Endothelial cell of umbilical vein (primary cell): Measurements from ENCODE around the gene TWIST2. TPM values are rescaled to one million over a fixed set of nuclear protein-coding genes. Genes with fewer than 3 reads are reported as not detected.

Source experiments
- BruUV-seq: library from RNA; stranded (reverse); fragments of 400-500 nt; replicated peaks from 2 replicates; lab custom pipeline; 2021; lab: Mats Ljungman, UMichigan
- CTCF ChIA-PET: fragments of 300-600, 350-600 bp; sonication (Branson Sonifier 250); formaldehyde crosslinking; loops from one replicate; lab custom pipeline; 2021; ENCODE audit warnings: antibody characterized with exemption, inconsistent platforms; lab: Charles Lee
- POLR2A ChIA-PET: fragments of 300-600, 350-600 bp; sonication (Branson Sonifier 250); formaldehyde crosslinking; loops from one replicate; lab custom pipeline; 2021; ENCODE audit warnings: antibody characterized with exemption, inconsistent platforms; lab: Charles Lee
- DNase-seq: peaks from one replicate; pipeline ENCODE4 v3.0.0-alpha.2; 2011; ENCODE audit warnings: low read depth, low spot score
- FAIRE-seq: peaks from 2 replicates; lab custom pipeline; 2011; peaks lifted over from hg19 to GRCh38; lab: Jason Lieb, UNC
- H2AFZ ChIP-seq: 2 replicates; pipeline ENCODE4 v1.6.0; 2012; ENCODE audit warnings: low read depth, low read length, control low read depth, inconsistent platforms
- H3K27ac ChIP-seq: 2 replicates; pipeline ENCODE4 v1.5.1; 2011; ENCODE audit warnings: low read depth, mild to moderate bottlenecking, control low read depth, low read length, moderate library complexity; ENCODE audit not compliant: insufficient read depth
- H3K27me3 ChIP-seq, 2 experiments: 2 replicates each; pipeline versions ENCODE4 v1.6.0 to v1.6.1; 2011; ENCODE audit warnings: low read length in 2 of 2, mixed read lengths in 1 of 2; ENCODE audit not compliant: control insufficient read depth in 2 of 2, insufficient read depth in 2 of 2
- H3K36me3 ChIP-seq, 2 experiments: 2 replicates in 1 of 2; 3 replicates in 1 of 2; pipeline ENCODE4 v1.5.1; 2011; ENCODE audit warnings: low read length in 2 of 2, mild to moderate bottlenecking in 1 of 2, moderate library complexity in 1 of 2; ENCODE audit not compliant: control insufficient read depth in 2 of 2, insufficient read depth in 2 of 2; ENCODE audit errors: extremely low read depth in 1 of 2
- H3K4me1 ChIP-seq: 3 replicates; pipeline ENCODE4 v1.5.1; 2011; ENCODE audit warnings: mild to moderate bottlenecking, low read length; ENCODE audit not compliant: control insufficient read depth, insufficient read depth; ENCODE audit errors: extremely low read depth
- H3K4me2 ChIP-seq: 2 replicates; pipeline ENCODE4 v1.6.1; 2011; ENCODE audit warnings: low read length, control low read depth, mixed read lengths; ENCODE audit not compliant: insufficient read depth
- H3K4me3 ChIP-seq, 3 experiments: fragments of 200-600 bp in 1 of 3; sonication (generic), shearing (Covaris generic) in 1 of 3; replicated peaks in 1 of 3; 2 replicates each; pipeline ENCODE4 v1.5.1; 2011 to 2016; ENCODE audit warnings: control low read depth in 3 of 3, low read length in 3 of 3, mild to moderate bottlenecking in 2 of 3, inconsistent platforms in 1 of 3, low read depth in 1 of 3, moderate library complexity in 1 of 3; ENCODE audit not compliant: insufficient read depth in 1 of 3
- H3K79me2 ChIP-seq: 2 replicates; pipeline ENCODE4 v1.6.0; 2012; ENCODE audit warnings: low read length, inconsistent platforms; ENCODE audit not compliant: control insufficient read depth, insufficient read depth
- H3K9ac ChIP-seq: replicated peaks from 2 replicates; pipeline ENCODE3; 2011; ENCODE audit warnings: low read length, control low read depth; ENCODE audit not compliant: insufficient read depth; ENCODE audit errors: extremely low read depth
- H3K9me1 ChIP-seq: replicated peaks from 3 replicates; pipeline ENCODE4 v1.6.0; 2011; ENCODE audit warnings: mild to moderate bottlenecking, low read length; ENCODE audit not compliant: control insufficient read depth, insufficient read depth; ENCODE audit errors: extremely low read depth
- H3K9me3 ChIP-seq: replicated peaks from 2 replicates; pipeline ENCODE4 v1.5.1; 2012; ENCODE audit warnings: low read length, inconsistent platforms; ENCODE audit not compliant: control insufficient read depth, insufficient read depth
- H4K20me1 ChIP-seq: replicated peaks from 2 replicates; pipeline ENCODE3; 2011; ENCODE audit warnings: mild to moderate bottlenecking, low read length; ENCODE audit not compliant: control insufficient read depth, insufficient read depth; ENCODE audit errors: extremely low read depth
- EZH2 ChIP-seq: IDR thresholded peaks from 2 replicates; pipeline ENCODE4 v1.6.1; 2012; ENCODE audit warnings: borderline replicate concordance, low read depth, mild to moderate bottlenecking, moderate library complexity, low read length, inconsistent platforms; ENCODE audit not compliant: severe bottlenecking
- FOS ChIP-seq: IDR thresholded peaks from 2 replicates; pipeline ENCODE4 v1.6.1; 2011; ENCODE audit warnings: mild to moderate bottlenecking, low read length, moderate library complexity, borderline replicate concordance; ENCODE audit not compliant: insufficient read depth
- GATA2 ChIP-seq: IDR thresholded peaks from 2 replicates; pipeline ENCODE4 v1.7.0; 2011; ENCODE audit warnings: low read depth, mild to moderate bottlenecking, moderate library complexity, mixed read lengths, low read length; ENCODE audit not compliant: insufficient read length, insufficient read depth
- JUN ChIP-seq: IDR thresholded peaks from 2 replicates; pipeline ENCODE4 v1.6.1; 2011; ENCODE audit warnings: borderline replicate concordance, low read depth; ENCODE audit not compliant: insufficient read length, insufficient read depth
- MYC ChIP-seq: IDR thresholded peaks from one replicate; pipeline ENCODE4 v1.6.1; 2011; ENCODE audit warnings: mild to moderate bottlenecking, low read depth, low read length
- POLR2A ChIP-seq: IDR thresholded peaks from 2 replicates; pipeline ENCODE4 v1.6.1; 2012; ENCODE audit warnings: low read depth, mild to moderate bottlenecking, control low read depth, low read length
- POLR2AphosphoS5 ChIP-seq: IDR thresholded peaks from 2 replicates; pipeline ENCODE4 v1.6.1; 2012; ENCODE audit warnings: low read depth, mild to moderate bottlenecking, control low read depth, low read length, moderate library complexity; ENCODE audit not compliant: insufficient read depth
- dilution Hi-C: fragments of 300-500 bp; cut with MboI; formaldehyde crosslinking; loops from one replicate; pipeline ENCODE4 v1.15.0; 2019; ENCODE audit warnings: low sequenced_read_pairs; ENCODE audit not compliant: extremely low pct_ligation_motif_present
- intact Hi-C: fragments of 100-400 bp; cut with micrococcal nuclease; formaldehyde crosslinking; loops from one replicate; pipeline ENCODE4 v1.10.0; 2022
- polyA plus RNA-seq, 4 experiments: library from polyadenylated mRNA; depleted of rRNA in 3 of 4; stranded (reverse) in 3 of 4; unstranded in 1 of 4; fragments of >200 nt; gene quantifications; 2 replicates each; pipeline versions ENCODE4 v1.2.1 to v1.2.3, GENCODE V29; 2011 to 2012; ENCODE audit warnings: missing spikeins in 1 of 4
- total RNA-seq: library from RNA; stranded (reverse); gene quantifications from 2 replicates; pipeline ENCODE4 v1.2.3, GENCODE V29; 2021
- TF ChIP-seq, protein P1 (sequence below): IDR thresholded peaks from 2 replicates; pipeline ENCODE4 v1.6.1; 2011; ENCODE audit not compliant: insufficient read depth, insufficient read length
- TF ChIP-seq, protein P2 (sequence below), 2 donors: IDR thresholded peaks; 1 replicate in 1 of 2; 2 replicates in 1 of 2; pipeline ENCODE4 v1.5.1; 2011; ENCODE audit warnings: low read length in 2 of 2, mild to moderate bottlenecking in 2 of 2, moderate library complexity in 2 of 2, control low read depth in 1 of 2, inconsistent platforms in 1 of 2, low read depth in 1 of 2; ENCODE audit not compliant: insufficient read depth in 1 of 2; ENCODE audit errors: extremely low read depth in 1 of 2

Gene TWIST2
- total and polyA plus RNA-seq, 2 donors (not counting 3 experiments of a cell fraction or from before 2014, with no cell fraction given), result 2.3 to 3.4 TPM

DNA sequence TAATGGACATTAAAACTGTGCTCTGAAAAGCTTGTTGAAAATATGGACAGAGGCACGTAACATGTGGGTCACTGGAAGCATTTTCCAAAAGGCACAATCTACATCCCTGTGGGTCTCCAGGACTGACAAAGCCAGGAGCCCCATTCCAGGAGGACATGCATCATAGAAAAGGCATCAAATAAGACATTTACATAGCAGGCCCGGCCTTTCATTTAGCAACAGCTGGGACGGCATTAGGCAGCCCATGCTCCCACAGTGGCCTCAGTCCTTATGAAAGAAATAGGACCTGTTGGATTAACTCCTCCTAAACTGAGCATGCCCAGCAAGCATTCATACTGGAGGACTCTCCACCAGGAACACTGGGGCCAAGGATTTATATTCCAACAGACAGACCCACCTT, 72.2 kb downstream of the TWIST2 start:
- H3K4me2 ChIP-seq, result no peak overlapping the region
- ChIA-PET POLR2A (no interaction called here), CTCF (no interaction called here)
- H3K79me2 ChIP-seq, result no peaks in the 10 kb centered on the region
- intact Hi-C loops (no loop called here), dilution Hi-C loops (no loop called here)
- BruUV-seq, result no TSS peak
- H3K36me3 ChIP-seq, result no peaks in the 10 kb centered on the region
- H3K27me3 ChIP-seq, result no peaks in the 10 kb centered on the region
- FAIRE-seq (no peak), DNase-seq (no peak)
- TF ChIP-seq MYC (no peak), POLR2A (no peak), FOS (no peak), EZH2 (no peak)
- TF ChIP-seq, protein P1, sequence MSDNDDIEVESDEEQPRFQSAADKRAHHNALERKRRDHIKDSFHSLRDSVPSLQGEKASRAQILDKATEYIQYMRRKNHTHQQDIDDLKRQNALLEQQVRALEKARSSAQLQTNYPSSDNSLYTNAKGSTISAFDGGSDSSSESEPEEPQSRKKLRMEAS, result no peak
- no peak overlapping the region for H3K27ac ChIP-seq
- no peaks in the 10 kb centered on the region for H3K9me3 ChIP-seq
- no peaks in the 10 kb centered on the region for H4K20me1 ChIP-seq
- no peaks in the 10 kb centered on the region for H3K9me1 ChIP-seq
- no peak overlapping the region for H3K4me3 ChIP-seq
- no peaks in the 10 kb centered on the region for H3K4me1 ChIP-seq
- no peak overlapping the region for H2AFZ ChIP-seq
- H3K9ac ChIP-seq, result no peak overlapping the region

DNA sequence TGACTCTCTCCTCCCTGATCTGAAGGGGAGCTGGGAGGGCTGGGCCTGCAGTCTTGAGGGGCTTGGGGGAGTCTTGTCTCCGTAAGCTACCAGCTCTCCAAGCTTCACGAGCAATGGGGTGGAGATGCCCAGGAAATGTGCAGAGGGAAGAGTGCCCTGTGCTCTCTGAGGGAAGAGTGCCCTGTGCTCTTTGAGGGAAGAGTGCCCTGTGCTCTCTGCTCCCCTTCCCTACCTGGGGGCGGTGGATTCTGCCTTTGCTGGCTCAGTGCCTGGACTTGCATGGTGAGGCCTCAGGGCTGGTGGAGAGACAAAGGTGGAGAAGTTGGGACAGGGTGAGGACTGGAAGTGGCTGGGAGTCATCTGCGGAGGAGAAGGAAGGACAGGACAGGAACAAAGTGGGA, 72.7 kb downstream of the TWIST2 start:
- DNase-seq (no peak), FAIRE-seq (no peak)
- Histone ChIP-seq H3K9ac (no peak overlapping the region), H3K79me2 (no peaks in the 10 kb centered on the region), H3K4me2 (no peak overlapping the region), H3K4me1 (no peaks in the 10 kb centered on the region), H3K4me3 (no peak overlapping the region), H3K9me3 (no peaks in the 10 kb centered on the region), H3K36me3 (no peaks in the 10 kb centered on the region), H3K27me3 (no peaks in the 10 kb centered on the region), H3K27ac (no peak overlapping the region), H4K20me1 (no peaks in the 10 kb centered on the region), H2AFZ (no peak overlapping the region), H3K9me1 (no peaks in the 10 kb centered on the region)
- TF ChIP-seq JUN (no peak), EZH2 (no peak), MYC (no peak), POLR2A (no peak), GATA2 (no peak), POLR2AphosphoS5 (no peak), FOS (no peak)
- TF ChIP-seq, protein P2, sequence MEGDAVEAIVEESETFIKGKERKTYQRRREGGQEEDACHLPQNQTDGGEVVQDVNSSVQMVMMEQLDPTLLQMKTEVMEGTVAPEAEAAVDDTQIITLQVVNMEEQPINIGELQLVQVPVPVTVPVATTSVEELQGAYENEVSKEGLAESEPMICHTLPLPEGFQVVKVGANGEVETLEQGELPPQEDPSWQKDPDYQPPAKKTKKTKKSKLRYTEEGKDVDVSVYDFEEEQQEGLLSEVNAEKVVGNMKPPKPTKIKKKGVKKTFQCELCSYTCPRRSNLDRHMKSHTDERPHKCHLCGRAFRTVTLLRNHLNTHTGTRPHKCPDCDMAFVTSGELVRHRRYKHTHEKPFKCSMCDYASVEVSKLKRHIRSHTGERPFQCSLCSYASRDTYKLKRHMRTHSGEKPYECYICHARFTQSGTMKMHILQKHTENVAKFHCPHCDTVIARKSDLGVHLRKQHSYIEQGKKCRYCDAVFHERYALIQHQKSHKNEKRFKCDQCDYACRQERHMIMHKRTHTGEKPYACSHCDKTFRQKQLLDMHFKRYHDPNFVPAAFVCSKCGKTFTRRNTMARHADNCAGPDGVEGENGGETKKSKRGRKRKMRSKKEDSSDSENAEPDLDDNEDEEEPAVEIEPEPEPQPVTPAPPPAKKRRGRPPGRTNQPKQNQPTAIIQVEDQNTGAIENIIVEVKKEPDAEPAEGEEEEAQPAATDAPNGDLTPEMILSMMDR (IDR thresholded peaks at IDR 0.05; ENCODE audit: extremely low read depth in 1 of 2, insufficient read depth in 1 of 2, low read depth in 1 of 2, low read length in 2 of 2), result no peak
- TF ChIP-seq, protein P1, result no peak
- POLR2A ChIA-PET, result no interaction called here
- CTCF ChIA-PET, result no interaction called here
- BruUV-seq, result no TSS peak
- dilution Hi-C loops (no loop called here), intact Hi-C loops (no loop called here)
